GM21619 (cell line): ENCODE measurements around the gene ALDH1A3.

ENCODE experiments used
- ATAC-seq: cut with Tn5 transposase; IDR thresholded peaks from one replicate; pipeline ENCODE4 v1.9.1; 2021; ENCODE audit not compliant: unreplicated experiment

The ALDH1A3 gene

GRCh38 chr15:100858294-100858693 is 21.3 kb upstream of the ALDH1A3 start:
- ATAC-seq: no peak

- no peak for ATAC-seq
These were observed 19.4 kb upstream of the ALDH1A3 start for GRCh38 chr15:100859970-100860828.

- no peak for ATAC-seq
These were observed 18.7 kb upstream of the ALDH1A3 start for GRCh38 chr15:100860829-100861510.

- ATAC-seq: no peak
These were observed 18.1 kb upstream of the ALDH1A3 start for GRCh38 chr15:100861511-100861991.

GRCh38 chr15:100862162-100862561 is 17.5 kb upstream of the ALDH1A3 start:
- ATAC-seq: no peak

GRCh38 chr15:100863075-100863795 is 16.4 kb upstream of the ALDH1A3 start:
- no peak for ATAC-seq

- no peak for ATAC-seq
These were observed 15.8 kb upstream of the ALDH1A3 start for GRCh38 chr15:100863796-100864267.

- ATAC-seq: no peak
These were observed 13.0 kb upstream of the ALDH1A3 start for GRCh38 chr15:100866386-100867330.

GRCh38 chr15:100867433-100867832 is 12.2 kb upstream of the ALDH1A3 start:
- ATAC-seq: no peak

GRCh38 chr15:100869151-100869999 is 10.3 kb upstream of the ALDH1A3 start:
- no peak for ATAC-seq

- ATAC-seq: peak; percentile 75
These were observed 6.5 kb upstream of the ALDH1A3 start for GRCh38 chr15:100873029-100873677.

- no peak for ATAC-seq
These were observed 4.1 kb upstream of the ALDH1A3 start for GRCh38 chr15:100875495-100875894.

GRCh38 chr15:100875976-100876375 is 3.7 kb upstream of the ALDH1A3 start:
- ATAC-seq: no peak

- ATAC-seq: no peak
These were observed 2.1 kb upstream of the ALDH1A3 start for GRCh38 chr15:100877551-100877950.

GRCh38 chr15:100878130-100878529 is 1.5 kb upstream of the ALDH1A3 start:
- no peak for ATAC-seq

GRCh38 chr15:100878648-100879047 is 983 bp upstream of the ALDH1A3 start:
- no peak for ATAC-seq

GRCh38 chr15:100879061-100879463 is 569 bp upstream of the ALDH1A3 start:
- no peak for ATAC-seq

GRCh38 chr15:100880139-100880896 is 687 bp downstream of the ALDH1A3 start:
- ATAC-seq: no peak
